ENCODE results near the gene WDR36. TPM values are rescaled to one million over a fixed set of nuclear protein-coding genes. Genes with fewer than 3 reads are reported as not detected.

The WDR36 gene
- polyA plus RNA-seq, 2 of the 4 experiments (the other 2 are of a cell fraction), result 15.3 to 38.1 TPM

GRCh38 chr5:111163000-111163399, 70.9 kb downstream of the WDR36 start:
- TF ChIP-seq GATA3 (IDR thresholded peaks at IDR 0.05; ENCODE audit: borderline replicate concordance), result no peak
- TF ChIP-seq RARB (CRISPR knock-in tag; IDR thresholded peaks at IDR 0.05), result no peak
- TF ChIP-seq CEBPB (IDR thresholded peaks at IDR 0.05), result no peak
- TF ChIP-seq CHD2 (IDR thresholded peaks at IDR 0.05; ENCODE audit: low read length, partially characterized antibody), result no peak
- no peak for TF ChIP-seq KDM1A (IDR thresholded peaks at IDR 0.05; ENCODE audit: low read depth)
- no peak for TF ChIP-seq NFE2L2 (conservative IDR thresholded peaks at IDR 0.05; ENCODE audit: low read length)
- CTCF ChIA-PET, result no interaction called here
- ATAC-seq, result no peak
- Histone ChIP-seq H3K4me3 (no peak overlapping the region), H3K27ac (no peak overlapping the region), H3K9me3 (no peaks in the 10 kb centered on the region), H3K4me1 (no peaks in the 10 kb centered on the region), H3K4me2 (no peak overlapping the region)
- WGBS (ENCODE audit: missing lambda C conversion rate), result 62% methylated on average over 1 of the region's 1 CpG
- POLR2A ChIA-PET, result no interaction called here
- no peak for FAIRE-seq
- no peak for DNase-seq (ENCODE audit: low read depth in 1 of 2, low spot score in 1 of 2)

- no peak for DNase-seq (ENCODE audit: low read depth in 1 of 2, low spot score in 1 of 2)
- ATAC-seq, result no peak
- Histone ChIP-seq H3K27ac (no peak overlapping the region), H3K4me1 (no peaks in the 10 kb centered on the region), H3K9me3 (no peaks in the 10 kb centered on the region), H3K4me3 (no peak overlapping the region), H3K4me2 (no peak overlapping the region)
- no peak for TF ChIP-seq FOSB (CRISPR knock-in tag; IDR thresholded peaks at IDR 0.05)
- 67% methylated on average over 2 of the region's 2 CpGs for WGBS (ENCODE audit: missing lambda C conversion rate)
- ChIA-PET POLR2A (no interaction called here), CTCF (no interaction called here)
- no peak for FAIRE-seq
Observed at GRCh38 chr5:111165058-111165457, 72.9 kb downstream of the WDR36 start.

GRCh38 chr5:111167551-111167950, 75.4 kb downstream of the WDR36 start:
- CTCF ChIA-PET, result interaction anchor here (0.7 kb wide), 1 partner anchor 9 kb away, joined by 3 read pairs; no protein-coding TSS in a partner anchor
- no peak overlapping the region for H3K27ac ChIP-seq
- DNase-seq (ENCODE audit: low read depth in 1 of 2, low spot score in 1 of 2) (no peak), ATAC-seq (no peak), FAIRE-seq (no peak)
- no peaks in the 10 kb centered on the region for H3K4me1 ChIP-seq
- TF ChIP-seq REST (IDR thresholded peaks at IDR 0.05) (no peak), HES2 (IDR thresholded peaks at IDR 0.05) (no peak), ZNF302 (CRISPR knock-in tag; IDR thresholded peaks at IDR 0.05) (no peak), SMC3 (IDR thresholded peaks at IDR 0.05) (no peak), PHF8 (IDR thresholded peaks at IDR 0.05; ENCODE audit: borderline replicate concordance, low read depth) (no peak), EHMT2 (IDR thresholded peaks at IDR 0.05; ENCODE audit: low read depth) (no peak), HEYL (CRISPR knock-in tag; IDR thresholded peaks at IDR 0.05) (no peak), MAFK (IDR thresholded peaks at IDR 0.05; ENCODE audit: partially characterized antibody) (no peak), ZC3H11A (IDR thresholded peaks at IDR 0.05) (no peak), CEBPB (IDR thresholded peaks at IDR 0.05) (no peak), HOXB13 (CRISPR knock-in tag; IDR thresholded peaks at IDR 0.05; ENCODE audit: low read depth) (no peak), MAZ (IDR thresholded peaks at IDR 0.05; ENCODE audit: borderline replicate concordance, low read depth, low read length) (no peak), NFE2L2 (conservative IDR thresholded peaks at IDR 0.05; ENCODE audit: low read length) (no peak), ESRRA (IDR thresholded peaks at IDR 0.05; ENCODE audit: borderline replicate concordance, low read length) (no peak), ATOH8 (CRISPR knock-in tag; IDR thresholded peaks at IDR 0.05; ENCODE audit: low read depth) (no peak), HDAC2 (IDR thresholded peaks at IDR 0.05) (no peak), HOXA7 (CRISPR knock-in tag; IDR thresholded peaks at IDR 0.05) (no peak)
- no peak overlapping the region for H3K4me2 ChIP-seq
- H3K9me3 ChIP-seq, result no peaks in the 10 kb centered on the region
- 2% methylated on average over 2 of the region's 2 CpGs for WGBS (ENCODE audit: missing lambda C conversion rate)
- POLR2A ChIA-PET, result no interaction called here
- no peak overlapping the region for H3K4me3 ChIP-seq
